Measurements from ENCODE around the gene EML1.
A peak's percentile ranks its signal among the peaks of the same experiment; 100 is the strongest.

EML1 gene

GRCh38 chr14:99805757-99806439, 12.7 kb downstream of the EML1 start:
- no peak for DNase-seq

DNA sequence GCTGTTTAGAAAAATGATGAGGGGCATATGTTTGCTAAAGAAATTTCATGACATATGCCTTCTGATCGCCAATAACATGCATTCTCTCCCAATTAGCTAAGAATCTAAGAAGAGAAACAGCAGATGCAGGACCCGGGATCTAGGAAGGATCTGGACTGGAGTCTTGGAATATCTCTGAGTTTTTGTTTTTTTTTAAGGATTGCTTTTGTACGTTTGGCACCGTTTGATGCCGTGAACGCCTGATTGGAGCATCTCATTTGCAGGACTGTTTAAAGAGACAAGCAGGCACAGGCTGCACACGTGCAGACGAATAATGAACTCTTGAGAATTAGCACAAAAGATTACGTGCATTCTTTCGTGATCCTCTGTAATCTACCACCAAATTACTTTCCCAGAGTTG, 13.6 kb downstream of the EML1 start:
- DNase-seq = no peak

DNA sequence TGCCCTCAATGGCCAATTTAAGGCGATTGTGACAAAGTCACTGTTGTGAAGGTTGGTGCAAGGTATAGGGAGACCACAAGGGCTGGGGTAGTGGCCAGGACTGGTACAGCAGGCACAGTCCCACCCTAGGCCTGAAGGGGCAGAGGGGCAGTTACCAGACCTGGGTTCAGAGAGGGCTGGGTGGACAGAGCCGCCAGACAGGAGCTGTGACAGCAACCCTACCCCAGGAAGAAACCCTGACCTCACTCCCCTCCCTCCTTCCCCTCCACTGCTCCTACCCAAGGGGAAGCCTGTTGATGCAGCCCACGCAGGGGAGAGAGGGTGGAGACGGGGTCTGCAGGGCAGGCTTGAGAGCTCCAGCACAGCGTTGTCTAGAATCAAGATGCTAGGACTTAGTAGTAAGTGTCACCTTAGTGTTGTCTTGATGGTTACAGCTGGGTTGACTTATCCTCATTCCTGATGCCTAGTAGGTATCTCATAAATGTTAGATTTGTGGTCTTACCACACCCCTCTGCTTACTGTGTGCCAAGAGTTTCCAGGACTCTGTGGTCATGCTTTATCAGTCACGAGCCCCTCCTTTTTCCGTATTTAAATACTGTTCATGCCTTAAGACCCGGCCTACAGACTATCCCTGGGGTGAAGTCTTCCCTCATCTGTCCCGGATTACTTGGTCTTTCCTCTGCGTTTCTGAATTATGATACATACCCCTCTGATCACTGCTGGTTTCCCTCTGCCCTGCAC, 14.4 kb downstream of the EML1 start:
- no peak for DNase-seq

DNA sequence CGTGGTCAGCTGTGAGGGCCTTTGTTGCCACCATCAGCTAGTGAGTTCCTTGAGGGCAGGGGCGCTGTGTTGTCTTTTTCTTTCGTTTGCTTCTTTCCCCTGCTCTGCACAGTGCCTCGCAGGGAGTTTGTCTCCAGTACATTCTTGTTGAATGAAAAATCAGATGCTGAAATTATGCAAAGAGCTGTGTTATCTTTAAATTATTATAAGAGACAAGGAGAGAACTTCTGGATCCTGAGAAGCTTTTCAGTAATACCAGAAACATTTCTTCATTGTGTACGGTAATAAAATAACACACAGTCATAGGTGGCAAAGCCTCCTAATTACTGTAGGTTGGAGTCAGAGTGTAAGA, 14.9 kb downstream of the EML1 start:
- DNase-seq = no peak

GRCh38 chr14:99808515-99808914, 15.3 kb downstream of the EML1 start:
- no peak for DNase-seq

DNA sequence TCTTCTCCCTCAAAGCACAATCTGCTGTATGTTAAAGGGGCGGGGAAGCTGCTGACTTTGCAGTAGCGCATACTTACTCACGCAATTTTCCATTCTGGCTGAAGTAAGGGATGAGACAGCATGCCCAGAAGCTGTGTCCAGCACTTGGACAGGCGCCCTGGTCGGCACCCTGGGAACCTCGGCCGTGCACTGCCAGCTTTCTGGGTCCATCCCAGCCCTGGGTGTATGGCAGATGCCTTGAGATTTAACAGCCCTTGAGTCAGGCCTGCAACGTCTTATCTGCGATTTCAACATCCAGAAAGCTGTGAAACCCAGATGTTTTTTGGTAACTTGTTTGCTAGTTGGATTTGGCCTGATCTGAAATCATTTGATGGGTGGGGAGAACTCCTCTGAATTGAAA, 16.1 kb downstream of the EML1 start:
- DNase-seq = no peak

- no peak for DNase-seq
Observed at GRCh38 chr14:99809859-99810558, 16.8 kb downstream of the EML1 start.

GRCh38 chr14:99810559-99810874, 17.3 kb downstream of the EML1 start:
- no peak for DNase-seq

DNA sequence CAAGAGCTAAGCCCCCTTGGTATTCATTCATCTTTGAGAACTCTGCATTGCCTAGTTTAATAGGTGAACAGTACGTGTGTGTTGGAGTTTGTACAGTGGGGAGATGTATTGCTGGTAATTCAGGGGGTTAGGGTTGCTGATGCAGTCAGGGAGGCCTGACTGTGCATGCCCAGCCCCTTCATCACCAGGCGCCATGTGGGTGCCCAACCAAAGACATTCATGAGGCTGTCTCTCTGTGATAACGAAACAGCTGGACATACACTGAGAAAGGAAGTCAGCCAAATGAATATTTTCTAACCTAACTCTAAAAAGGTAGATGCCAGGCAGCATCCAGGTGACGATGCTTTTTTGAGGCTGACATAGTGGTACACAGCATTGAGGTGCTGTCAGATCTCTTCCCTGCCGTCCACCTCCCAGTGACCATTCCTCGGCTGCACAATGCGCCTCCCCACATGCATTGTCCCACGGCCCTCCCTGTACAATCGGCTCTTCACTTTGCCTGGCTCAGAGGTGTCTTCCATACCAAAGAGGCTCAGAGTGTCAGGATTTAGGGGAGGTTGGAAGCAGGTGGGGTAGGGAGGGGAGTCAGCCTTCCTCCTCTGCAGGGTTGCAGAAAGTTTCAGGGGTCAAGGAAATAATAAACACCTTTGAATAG, 19.0 kb downstream of the EML1 start:
- no peak for DNase-seq

- DNase-seq = no peak
Observed at GRCh38 chr14:99812892-99813291, 19.7 kb downstream of the EML1 start.

DNA sequence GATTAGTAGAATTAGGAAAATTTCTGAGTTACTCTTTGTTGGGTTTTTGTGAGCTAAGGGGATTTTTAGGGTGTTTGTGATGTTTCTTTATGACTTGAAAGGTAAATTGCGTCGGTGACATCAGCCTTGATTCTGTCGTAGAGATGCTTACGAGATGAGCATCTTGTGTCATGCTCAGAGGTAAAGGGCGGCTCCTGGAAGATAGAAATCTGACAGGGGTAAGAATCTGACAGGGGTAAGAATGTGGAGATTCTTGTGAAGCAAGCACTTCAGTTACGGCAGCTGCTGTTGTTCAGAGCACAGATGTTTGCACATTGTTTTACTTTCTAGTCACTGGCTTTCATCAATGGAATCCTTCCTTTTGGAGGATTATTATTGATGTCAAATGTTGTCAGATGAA, 22.5 kb downstream of the EML1 start:
- no peak for DNase-seq

DNA sequence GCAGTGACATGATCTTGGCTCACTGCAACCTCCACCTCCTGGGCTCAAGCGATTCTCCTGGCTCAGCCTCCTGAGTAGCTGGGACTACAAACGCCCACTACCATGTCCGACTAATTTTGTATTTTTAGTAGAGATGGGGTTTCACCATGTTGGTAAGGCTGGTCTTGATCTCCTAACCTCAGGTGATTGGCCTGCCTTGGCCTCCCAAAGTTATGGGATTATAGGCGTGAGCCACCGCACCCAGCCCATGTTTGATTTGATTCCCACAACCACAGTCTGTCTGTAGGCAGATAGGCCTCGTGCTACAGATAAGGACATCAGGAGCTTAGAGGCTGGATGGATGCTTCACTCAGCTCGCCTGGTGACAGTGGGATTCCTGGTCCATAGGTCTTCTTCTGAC, 23.0 kb downstream of the EML1 start:
- DNase-seq = no peak

DNA sequence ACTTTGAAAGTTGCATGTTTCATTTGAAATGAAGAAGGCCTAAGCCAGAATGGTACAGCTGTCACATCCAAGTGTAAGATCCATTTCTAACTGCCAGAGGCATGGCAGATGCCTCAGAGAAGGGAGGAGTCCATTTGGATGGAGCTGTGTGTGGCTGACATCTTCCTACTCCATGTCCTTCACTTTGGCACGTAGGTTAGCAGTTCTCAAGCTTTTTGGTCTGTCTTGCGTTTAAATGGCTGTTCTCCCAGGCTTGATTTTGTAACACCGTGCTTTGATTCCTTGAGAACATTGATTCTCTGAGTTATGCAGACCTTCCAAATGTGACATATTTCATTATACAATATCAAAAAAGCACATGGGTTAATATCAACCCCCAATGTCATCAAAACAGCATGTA, 23.4 kb downstream of the EML1 start:
- no peak for DNase-seq

DNA sequence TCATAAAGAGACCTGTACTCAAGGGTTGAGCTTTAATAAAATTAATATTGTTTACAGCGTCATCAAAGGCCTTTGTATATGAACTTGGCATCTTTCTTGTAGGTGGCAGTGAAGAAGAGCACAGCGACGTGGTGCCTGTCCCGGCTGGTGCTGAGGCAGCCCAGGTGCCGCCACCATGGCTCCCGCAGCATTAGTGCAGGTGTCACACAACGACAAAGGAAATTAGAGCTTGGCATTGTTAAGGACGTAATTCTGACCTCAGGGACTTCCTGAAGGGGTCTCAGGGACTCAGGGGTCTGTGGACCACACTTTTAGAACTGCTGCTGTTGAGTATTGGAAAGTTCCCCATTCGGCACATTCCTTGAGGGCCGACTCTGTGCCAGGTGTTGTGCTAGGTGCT, 24.1 kb downstream of the EML1 start:
- no peak for DNase-seq

GRCh38 chr14:99818503-99819036, 25.4 kb downstream of the EML1 start:
- DNase-seq = no peak

- DNase-seq = no peak
Observed at GRCh38 chr14:99819514-99819913, 26.3 kb downstream of the EML1 start.

- no peak for DNase-seq
Observed at GRCh38 chr14:99820702-99821331, 27.6 kb downstream of the EML1 start.

- DNase-seq = peak; percentile 75
Observed at GRCh38 chr14:99821519-99822508, 28.6 kb downstream of the EML1 start.

DNA sequence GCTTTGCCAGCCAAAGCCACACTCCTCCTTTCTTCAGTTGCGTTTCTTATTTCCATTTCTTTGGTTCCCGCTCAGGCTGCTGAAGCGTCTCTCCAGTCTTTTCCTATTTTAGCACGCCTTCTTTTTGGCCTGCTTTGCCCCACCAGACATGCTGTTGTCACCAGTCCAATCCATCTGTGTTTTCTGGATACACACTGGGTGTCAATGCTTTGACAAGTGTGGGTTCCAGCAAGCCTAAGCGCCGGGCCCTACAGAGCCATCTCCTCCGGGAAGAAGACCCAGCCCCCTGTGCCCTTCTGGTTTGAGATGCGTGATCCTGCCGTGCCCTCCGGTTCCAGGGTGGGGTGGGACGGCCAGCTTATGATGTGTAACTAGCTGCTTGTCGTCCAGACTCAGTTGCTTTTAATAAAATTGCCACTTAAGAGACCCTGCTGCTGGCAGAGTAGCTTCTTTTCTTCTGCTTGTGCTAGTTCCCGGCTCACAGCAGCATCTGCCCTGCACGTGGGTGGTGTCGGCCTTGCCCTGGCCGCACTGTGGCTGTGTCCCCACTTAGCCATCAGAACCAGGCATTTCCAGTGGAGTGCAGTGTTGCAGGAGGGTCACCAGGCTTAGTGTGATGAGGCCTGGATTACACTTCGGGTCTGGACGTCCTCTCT, 29.7 kb downstream of the EML1 start:
- no peak for DNase-seq

DNA sequence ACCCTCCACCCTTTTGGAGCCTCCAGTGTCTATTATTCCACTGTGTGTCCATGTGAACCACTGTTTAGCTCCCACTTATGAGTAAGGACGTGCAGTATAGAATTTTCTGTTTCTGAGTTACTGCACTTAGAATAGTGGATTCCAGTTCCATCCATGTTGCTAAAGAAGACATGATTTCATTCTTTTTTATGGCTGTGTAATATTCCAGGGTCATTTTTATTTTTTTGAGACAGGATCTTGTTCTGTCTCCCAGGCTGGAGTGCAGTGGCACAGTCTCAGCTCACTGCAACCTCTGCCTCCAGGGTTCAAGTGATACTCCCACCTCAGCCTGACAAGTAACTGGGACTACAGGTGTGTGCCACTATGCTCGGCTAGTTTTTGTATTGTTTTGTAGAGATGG, 31.6 kb downstream of the EML1 start:
- DNase-seq = no peak

GRCh38 chr14:99829450-99829849, 36.2 kb downstream of the EML1 start:
- DNase-seq = no peak

All from NCI-H526 (cell line).